D721Med (cell line): ENCODE measurements around the gene CDYL2.
"Not testable (repeated sequence)": the region's sequence is repeated elsewhere in the genome, so short reads cannot be mapped to it uniquely, and the experiment has no call there.

ENCODE experiments used
- DNase-seq: peaks from one replicate; pipeline ENCODE4 v3.0.0; 2011; ENCODE audit warnings: low spot score; ENCODE audit not compliant: insufficient read length
- FAIRE-seq: peaks from 2 replicates; lab custom pipeline; 2011; peaks lifted over from hg19 to GRCh38; lab: Jason Lieb, UNC
- CTCF ChIP-seq: IDR thresholded peaks from 2 replicates; pipeline ENCODE4 v1.5.1; 2012; ENCODE audit warnings: mild to moderate bottlenecking, control low read depth; ENCODE audit not compliant: insufficient read depth; ENCODE audit errors: missing control alignments

The CDYL2 gene

GRCh38 chr16:80652441-80652840, 152.0 kb downstream of the CDYL2 start:
- DNase-seq (no peak), FAIRE-seq (no peak)
- no peak for TF ChIP-seq CTCF

- FAIRE-seq, DNase-seq: not testable (repeated sequence)
Measured at GRCh38 chr16:80650281-80650680, 154.1 kb downstream of the CDYL2 start.

- no peak for TF ChIP-seq CTCF
- no peak for DNase-seq
- FAIRE-seq: no peak
Measured at GRCh38 chr16:80640316-80640715, 164.1 kb downstream of the CDYL2 start.

- no peak for DNase-seq
- no peak for FAIRE-seq
- no peak for TF ChIP-seq CTCF
Measured at GRCh38 chr16:80639636-80640035, 164.8 kb downstream of the CDYL2 start.

GRCh38 chr16:80637621-80638020, 166.8 kb downstream of the CDYL2 start:
- DNase-seq: no peak
- no peak for TF ChIP-seq CTCF
- FAIRE-seq: no peak

- no peak for FAIRE-seq
- DNase-seq: no peak
- TF ChIP-seq CTCF: no peak
Measured at GRCh38 chr16:80631581-80631980, 172.8 kb downstream of the CDYL2 start.

- DNase-seq (no peak), FAIRE-seq (no peak)
- no peak for TF ChIP-seq CTCF
Measured at GRCh38 chr16:80628254-80628653, 176.1 kb downstream of the CDYL2 start.

GRCh38 chr16:80627108-80627507, 177.3 kb downstream of the CDYL2 start:
- DNase-seq (no peak), FAIRE-seq (no peak)
- no peak for TF ChIP-seq CTCF
